H9 (cell line): ENCODE data around the gene MEF2C. TPM values are rescaled to one million over a fixed set of nuclear protein-coding genes. Genes with fewer than 3 reads are reported as not detected.

Source experiments
- DNase-seq: peaks from one replicate; pipeline ENCODE4 v3.0.0-alpha.2; 2017
- H2AFZ ChIP-seq: one replicate; pipeline ENCODE4 v1.6.1; 2013; ENCODE audit warnings: mild to moderate bottlenecking, low read length, control low read depth, moderate library complexity
- H2AK5ac ChIP-seq: 2 replicates; pipeline ENCODE4 v1.6.1; 2013; ENCODE audit warnings: low read length, control low read depth, mixed read lengths; ENCODE audit not compliant: insufficient read length
- H2BK120ac ChIP-seq: one replicate; pipeline ENCODE4 v1.6.1; 2013; ENCODE audit warnings: low read depth, mild to moderate bottlenecking, low read length, control low read depth, inconsistent platforms; ENCODE audit not compliant: poor library complexity, severe bottlenecking
- H2BK12ac ChIP-seq: 2 replicates; pipeline ENCODE4 v1.6.1; 2013; ENCODE audit warnings: low read length, control low read depth, mixed read lengths, low read depth; ENCODE audit not compliant: insufficient read length
- H2BK15ac ChIP-seq: 2 replicates; pipeline ENCODE4 v1.6.1; 2013; ENCODE audit warnings: low read depth, low read length, control low read depth
- H2BK20ac ChIP-seq: one replicate; pipeline ENCODE4 v1.6.1; 2013; ENCODE audit warnings: low read depth, mild to moderate bottlenecking, low read length, control low read depth, inconsistent platforms; ENCODE audit not compliant: poor library complexity, severe bottlenecking
- H2BK5ac ChIP-seq: 2 replicates; pipeline ENCODE4 v1.6.1; 2013; ENCODE audit warnings: low read length, control low read depth, mixed read lengths; ENCODE audit not compliant: insufficient read length
- H3K14ac ChIP-seq: 2 replicates; pipeline ENCODE4 v1.6.1; 2013; ENCODE audit warnings: low read length, control low read depth; ENCODE audit not compliant: insufficient read depth
- H3K18ac ChIP-seq: 2 replicates; pipeline ENCODE4 v1.6.1; 2013; ENCODE audit warnings: low read depth, mild to moderate bottlenecking, mixed read lengths, low read length, control low read depth; ENCODE audit not compliant: insufficient read length
- H3K23ac ChIP-seq: 2 replicates; pipeline ENCODE4 v1.6.1; 2013; ENCODE audit warnings: low read length, control low read depth, mixed read lengths, low read depth; ENCODE audit not compliant: insufficient read length
- H3K23me2 ChIP-seq: 2 replicates; pipeline ENCODE4 v1.6.1; 2013; ENCODE audit warnings: low read depth, mild to moderate bottlenecking, mixed read lengths, low read length, control low read depth; ENCODE audit not compliant: insufficient read length, poor library complexity, severe bottlenecking
- H3K27ac ChIP-seq: 2 replicates; pipeline ENCODE4 v1.5.1; 2013; ENCODE audit warnings: low read length, control low read depth, mixed read lengths, low read depth; ENCODE audit not compliant: insufficient read length
- H3K27me3 ChIP-seq: 2 replicates; pipeline ENCODE4 v1.6.1; 2013; ENCODE audit warnings: low read length, control low read depth, inconsistent platforms; ENCODE audit not compliant: insufficient read depth
- H3K4ac ChIP-seq: 2 replicates; pipeline ENCODE4 v1.6.1; 2013; ENCODE audit warnings: low read depth, mild to moderate bottlenecking, control low read depth, inconsistent platforms, low read length, moderate library complexity
- H3K4me1 ChIP-seq: 2 replicates; pipeline ENCODE4 v1.6.1; 2013; ENCODE audit warnings: low read length, control low read depth, inconsistent platforms; ENCODE audit not compliant: insufficient read depth
- H3K4me2 ChIP-seq: 2 replicates; pipeline ENCODE4 v1.6.1; 2013; ENCODE audit warnings: low read length, control low read depth, mixed read lengths; ENCODE audit not compliant: insufficient read length, insufficient read depth
- H3K56ac ChIP-seq: 2 replicates; pipeline ENCODE4 v1.6.1; 2013; ENCODE audit warnings: low read depth, mild to moderate bottlenecking, mixed read lengths, low read length, control low read depth; ENCODE audit not compliant: insufficient read length
- H3K79me1 ChIP-seq: 2 replicates; pipeline ENCODE4 v1.6.1; 2013; ENCODE audit warnings: low read depth, mild to moderate bottlenecking, moderate library complexity, low read length, control low read depth, inconsistent platforms; ENCODE audit not compliant: insufficient read depth, poor library complexity, severe bottlenecking
- H3K79me2 ChIP-seq: 2 replicates; pipeline ENCODE4 v1.6.1; 2013; ENCODE audit warnings: low read length, control low read depth, inconsistent platforms; ENCODE audit not compliant: insufficient read depth
- H3K9ac ChIP-seq: 2 replicates; pipeline ENCODE4 v1.6.1; 2013; ENCODE audit warnings: low read length, control low read depth, mixed read lengths; ENCODE audit not compliant: insufficient read length; ENCODE audit errors: extremely low read depth
- H3K9me3 ChIP-seq: one replicate; pipeline ENCODE4 v1.6.1; 2013; ENCODE audit warnings: low read depth, low read length, inconsistent platforms; ENCODE audit not compliant: control insufficient read depth
- H3T11ph ChIP-seq: one replicate; pipeline ENCODE4 v1.6.1; 2013; ENCODE audit warnings: mild to moderate bottlenecking, low read length, control low read depth, inconsistent platforms
- H4K20me1 ChIP-seq: one replicate; pipeline ENCODE4 v1.6.1; 2013; ENCODE audit not compliant: control insufficient read depth, insufficient read length, insufficient read depth
- H4K5ac ChIP-seq: 2 replicates; pipeline ENCODE4 v1.6.1; 2013; ENCODE audit warnings: low read depth, mild to moderate bottlenecking, mixed read lengths, low read length, control low read depth; ENCODE audit not compliant: insufficient read length
- H4K8ac ChIP-seq: replicated peaks from 2 replicates; pipeline ENCODE4 v1.6.1; 2013; ENCODE audit warnings: low read length, control low read depth, mixed read lengths, low read depth; ENCODE audit not compliant: insufficient read length
- H4K91ac ChIP-seq: 2 replicates; pipeline ENCODE4 v1.6.1; 2013; ENCODE audit warnings: low read depth, mild to moderate bottlenecking, moderate library complexity, mixed read lengths, low read length, control low read depth; ENCODE audit not compliant: insufficient read length
- H3K27ac Mint-ChIP-seq, 3 experiments: 2 replicates in 2 of 3; 3 replicates in 1 of 3; pipeline ENCODE4 v1.8.0; 2020 to 2021; ENCODE audit warnings: mixed read lengths in 3 of 3, mild to moderate bottlenecking in 1 of 3, moderate library complexity in 1 of 3
- H3K27me3 Mint-ChIP-seq: 2 replicates; pipeline ENCODE4 v1.8.0; 2021; ENCODE audit warnings: low read depth, mild to moderate bottlenecking, moderate library complexity, mixed read lengths
- H3K36me3 Mint-ChIP-seq, 3 experiments: 2 replicates in 2 of 3; 3 replicates in 1 of 3; pipeline ENCODE4 v1.8.0; 2020 to 2021; ENCODE audit warnings: low read depth in 3 of 3, mixed read lengths in 3 of 3; ENCODE audit not compliant: insufficient read depth in 1 of 3
- H3K4me1 Mint-ChIP-seq, 2 experiments: 2 replicates each; pipeline ENCODE4 v1.8.0; 2020; ENCODE audit warnings: mixed read lengths in 2 of 2
- H3K4me3 Mint-ChIP-seq, 2 experiments: 2 replicates in 1 of 2; 3 replicates in 1 of 2; pipeline ENCODE4 v1.8.0; 2020 to 2021; ENCODE audit warnings: mild to moderate bottlenecking in 2 of 2, mixed read lengths in 2 of 2, moderate library complexity in 1 of 2
- H3K9me3 Mint-ChIP-seq, 2 experiments: 2 replicates in 1 of 2; 3 replicates in 1 of 2; pipeline ENCODE4 v1.8.0; 2020; ENCODE audit warnings: mild to moderate bottlenecking in 2 of 2, mixed read lengths in 2 of 2, moderate library complexity in 1 of 2
- CTCF ChIP-seq: fragments of 200-600 bp; sonication (generic); conservative IDR thresholded peaks from 3 replicates; pipeline ENCODE4 v1.8.0; 2021; ENCODE audit warnings: antibody characterized with exemption, mild to moderate bottlenecking
- WGBS: extraction: QIAGEN DNeasy Blood & Tissue Kit; methylation state at CpG from one replicate; pipeline ENCODE4 v1.1.7; 2013; ENCODE audit warnings: missing lambda C conversion rate, low lambda C conversion rate, mixed read lengths; ENCODE audit not compliant: insufficient read length; ENCODE audit errors: extremely low coverage; 5-methylcytosine and 5-hydroxymethylcytosine counted together
- total RNA-seq: library from RNA; stranded (reverse); gene quantifications from 2 replicates; pipeline ENCODE4 v1.2.1, GENCODE V29; 2021

The MEF2C gene
- total RNA-seq, 1 experiment from 2014 or later: 0.11 TPM

- Histone ChIP-seq H3K56ac (no peak overlapping the region), H4K8ac (no peak overlapping the region), H3K4me1 (no peaks in the 10 kb centered on the region), H3K79me2 (no peaks in the 10 kb centered on the region), H3K9ac (no peak overlapping the region), H3K9me3 (no peaks in the 10 kb centered on the region), H4K5ac (no peak overlapping the region), H3K23ac (no peak overlapping the region), H2BK12ac (no peak overlapping the region), H3K18ac (no peak overlapping the region), H3K23me2 (no peaks in the 10 kb centered on the region), H3K4ac (no peak overlapping the region), H4K20me1 (no peaks in the 10 kb centered on the region), H2BK15ac (no peak overlapping the region), H3K4me2 (no peak overlapping the region), H3T11ph (no peak overlapping the region), H2BK120ac (no peak overlapping the region), H3K27me3 (no peaks in the 10 kb centered on the region), H3K14ac (no peak overlapping the region), H2BK20ac (no peak overlapping the region), H2BK5ac (no peak overlapping the region), H2AFZ (no peak overlapping the region), H3K27ac (no peak overlapping the region), H3K79me1 (no peaks in the 10 kb centered on the region), H4K91ac (no peak overlapping the region), H2AK5ac (no peak overlapping the region)
- no CpG with 5 or more reads among the region's 3 CpGs for WGBS
- peaks cover 4 to 5% of the 10 kb centered on the region in 2 experiments; a peak in 2 of 4 replicates for H3K4me1 Mint-ChIP-seq
- no peak overlapping the region for H3K27ac Mint-ChIP-seq
- H3K27me3 Mint-ChIP-seq: no peaks in the 10 kb centered on the region
- H3K9me3 Mint-ChIP-seq: no peaks in the 10 kb centered on the region
- DNase-seq: no peak
- H3K36me3 Mint-ChIP-seq: no peaks in the 10 kb centered on the region
- TF ChIP-seq CTCF: no peak
- H3K4me3 Mint-ChIP-seq: no peak overlapping the region
Observed at GRCh38 chr5:88805151-88805784, 77.7 kb downstream of the MEF2C start.
